ENCODE data around the gene MATN3.

Gene MATN3

GRCh38 chr2:20001361-20001863 lies 11.1 kb downstream of the MATN3 start:
- no peak for DNase-seq (ENCODE audit: low spot score)

GRCh38 chr2:19993731-19994130 lies 18.7 kb downstream of the MATN3 start:
- DNase-seq (ENCODE audit: low spot score), result no peak

GRCh38 chr2:19991895-19992294 lies 20.6 kb downstream of the MATN3 start:
- DNase-seq (ENCODE audit: low spot score), result no peak

GRCh38 chr2:19990416-19990728 lies 22.1 kb downstream of the MATN3 start:
- no peak for DNase-seq (ENCODE audit: low spot score)

- DNase-seq (ENCODE audit: low spot score), result peak; percentile 93
Measured at GRCh38 chr2:19989667-19990415, 22.6 kb downstream of the MATN3 start, which contains the start of gene WDR35. Gene WDR35 (minus strand): TSS chr2:19990105. CDS start chr2:19990015, 90 bp downstream.

GRCh38 chr2:19989342-19989666 lies 23.2 kb downstream of the MATN3 start:
- DNase-seq (ENCODE audit: low spot score), result no peak

GRCh38 chr2:19988600-19988999 lies 23.9 kb downstream of the MATN3 start:
- DNase-seq (ENCODE audit: low spot score), result no peak

- no peak for DNase-seq (ENCODE audit: low spot score)
Measured at GRCh38 chr2:19987936-19988335, 24.5 kb downstream of the MATN3 start.

- no peak for DNase-seq (ENCODE audit: low spot score)
Measured at GRCh38 chr2:19982268-19982667, 30.2 kb downstream of the MATN3 start.

GRCh38 chr2:19979932-19980331 lies 32.5 kb downstream of the MATN3 start:
- no peak for DNase-seq (ENCODE audit: low spot score)

GRCh38 chr2:19973466-19973865 lies 39.0 kb downstream of the MATN3 start:
- no peak for DNase-seq (ENCODE audit: low spot score)

GRCh38 chr2:19971691-19972090 lies 40.8 kb downstream of the MATN3 start:
- DNase-seq (ENCODE audit: low spot score), result peak; percentile 17

GRCh38 chr2:19963386-19963785 lies 49.1 kb downstream of the MATN3 start:
- no peak for DNase-seq (ENCODE audit: low spot score)

- peak; percentile 58 for DNase-seq (ENCODE audit: low spot score)
Measured at GRCh38 chr2:19955544-19956422, 56.7 kb downstream of the MATN3 start.

GRCh38 chr2:19949071-19949470 lies 63.4 kb downstream of the MATN3 start:
- no peak for DNase-seq (ENCODE audit: low spot score)

- DNase-seq (ENCODE audit: low spot score), result no peak
Measured at GRCh38 chr2:19947184-19947940, 65.1 kb downstream of the MATN3 start.

- no peak for DNase-seq (ENCODE audit: low spot score)
Measured at GRCh38 chr2:19944205-19944845, 68.1 kb downstream of the MATN3 start.

GRCh38 chr2:19943189-19943588 lies 69.3 kb downstream of the MATN3 start:
- no peak for DNase-seq (ENCODE audit: low spot score)

- DNase-seq (ENCODE audit: low spot score), result no peak
Measured at GRCh38 chr2:19942199-19942598, 70.3 kb downstream of the MATN3 start.

Data from activated CD4-positive, alpha-beta T cell treated with anti-CD3 and anti-CD28 coated beads, Interleukin-2, Interleukin-4, amounts not matched to agents 100 ng/mL and 50 ng/mL, durations not matched to agents 16 hours and 8 hours (primary cell).